Jurkat, Clone E6-1 (cell line): ENCODE results near the gene DHRS11.

Experiments
- DNase-seq: peaks from one replicate; pipeline ENCODE4 v3.0.0-alpha.2; 2011; ENCODE audit warnings: low read depth, low spot score
- H3K4me3 ChIP-seq: 2 replicates; pipeline ENCODE4 v1.5.1; 2011; ENCODE audit warnings: mild to moderate bottlenecking, low read length, control low read depth, moderate library complexity

The DHRS11 gene

GRCh38 chr17:36641877-36642845 lies 50.5 kb downstream of the DHRS11 start:
- H3K4me3 ChIP-seq = no peak overlapping the region
- DNase-seq = no peak

DNA sequence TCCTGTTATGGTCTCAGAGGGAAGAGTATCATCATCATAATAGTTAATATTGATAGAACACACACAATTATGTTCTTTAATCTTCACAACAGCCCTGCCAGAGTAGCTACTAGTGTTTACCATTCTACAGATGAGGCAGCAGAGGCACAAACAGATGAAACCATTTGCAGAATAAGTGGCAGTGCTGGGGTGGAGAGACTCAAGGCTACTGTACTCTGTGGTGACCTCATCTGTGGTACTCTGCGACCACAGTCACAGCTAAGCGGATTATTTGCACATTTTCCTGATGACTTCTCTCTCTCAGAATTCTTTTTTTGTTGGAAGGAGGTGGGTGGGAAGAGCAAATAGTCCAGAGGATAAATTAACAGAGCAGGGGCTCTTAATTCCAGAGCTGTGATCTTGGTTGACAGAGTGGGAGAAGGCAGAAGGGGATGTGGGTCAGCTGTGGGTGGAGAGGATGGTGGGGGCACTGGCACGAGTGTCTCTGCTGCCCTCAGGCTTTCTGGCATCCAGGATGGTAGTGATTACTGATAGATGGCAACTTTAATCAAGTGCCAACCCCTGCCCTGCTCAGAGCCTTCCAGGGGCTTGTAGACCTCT lies 51.5 kb downstream of the DHRS11 start:
- DNase-seq = no peak

DNA sequence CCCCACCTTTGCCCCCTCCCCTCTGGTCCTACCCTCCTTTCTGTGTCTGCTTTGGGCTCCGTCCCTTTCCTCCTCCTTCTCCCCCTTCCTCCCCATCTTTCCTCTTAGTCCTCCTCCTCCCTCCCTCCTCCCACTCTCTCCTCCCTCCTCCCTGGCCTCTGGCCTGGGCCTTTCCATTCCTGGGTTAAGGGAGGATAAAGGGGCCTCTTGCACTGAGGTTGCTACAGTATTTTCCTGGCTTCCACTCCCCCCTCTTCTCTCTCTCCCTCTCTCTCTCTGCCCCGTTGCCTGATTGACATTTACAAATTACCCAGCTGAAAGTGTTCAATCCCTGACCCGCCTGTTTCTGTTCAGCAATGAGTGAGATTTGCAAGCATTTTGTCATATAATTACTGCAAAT lies 53.7 kb downstream of the DHRS11 start:
- H3K4me3 ChIP-seq = no peak overlapping the region
- no peak for DNase-seq

More for the DNA sequence above, 51.5 kb downstream of the DHRS11 start:
- no peak overlapping the region for H3K4me3 ChIP-seq

DNA sequence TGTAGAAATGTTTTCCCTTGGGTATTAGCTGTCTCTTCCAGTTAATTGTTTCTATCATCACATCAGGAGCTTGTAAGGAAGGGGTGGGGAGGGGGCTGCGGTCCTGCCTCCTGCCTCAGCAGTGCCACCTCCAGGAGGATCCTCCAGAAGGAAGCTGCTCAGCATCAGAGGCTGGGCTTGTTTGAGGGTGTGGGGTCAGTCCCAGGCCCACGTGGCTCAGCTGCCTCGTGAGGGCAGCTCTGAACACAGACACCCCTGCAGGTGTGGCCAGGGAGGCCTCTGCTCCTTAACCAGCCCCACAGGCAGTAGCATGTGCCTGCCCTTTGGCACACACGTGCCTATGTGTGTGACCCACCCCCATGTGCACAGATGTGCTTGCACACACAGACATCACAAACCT lies 56.0 kb downstream of the DHRS11 start:
- H3K4me3 ChIP-seq = no peak overlapping the region
- DNase-seq = no peak

DNA sequence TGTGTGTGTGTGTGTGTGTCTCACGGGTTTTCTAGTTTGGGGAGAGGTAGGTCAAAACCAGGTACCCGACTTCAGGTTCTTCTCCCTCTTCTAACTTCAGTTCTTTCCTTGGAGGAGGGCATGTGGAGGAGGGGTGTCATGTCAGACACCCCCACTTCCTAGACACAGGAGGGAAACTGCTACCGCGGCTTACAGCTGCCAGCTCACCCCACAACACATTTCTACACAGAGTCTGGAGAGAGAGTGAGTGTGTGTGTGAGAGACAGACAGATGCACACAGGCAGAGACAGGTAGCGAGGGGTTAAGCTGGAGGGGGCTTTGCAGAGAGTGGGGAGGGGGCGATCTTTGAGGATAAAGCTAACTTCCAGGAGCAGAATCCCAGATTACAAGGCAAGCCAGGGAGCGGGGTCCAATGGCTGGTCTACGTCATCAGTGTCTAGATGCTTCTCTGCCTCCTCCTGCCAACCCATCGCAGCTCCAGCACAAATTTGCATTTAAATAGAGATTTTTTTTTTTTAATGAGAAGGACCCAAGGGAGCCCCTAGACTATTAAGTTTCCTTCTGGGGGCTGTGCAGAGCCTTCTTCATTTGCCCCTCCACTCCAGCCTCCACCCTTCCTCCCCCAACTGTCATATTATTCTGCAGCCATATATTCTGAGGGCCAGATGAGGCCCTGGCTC lies 58.6 kb downstream of the DHRS11 start:
- H3K4me3 ChIP-seq = no peak overlapping the region

More for the DNA sequence above, 58.6 kb downstream of the DHRS11 start:
- DNase-seq = no peak
